Effector memory CD4-positive, alpha-beta T cell (primary cell): ENCODE data around the gene CDYL.

Source experiments
- DNase-seq, 3 donors: peaks; one replicate each; pipeline ENCODE4 v3.0.0-alpha.2; 2020
- H3K27ac ChIP-seq: 2 replicates; pipeline ENCODE4 v1.7.0; 2013; ENCODE audit warnings: mild to moderate bottlenecking, low read length, moderate library complexity; ENCODE audit not compliant: insufficient read depth, poor library complexity, severe bottlenecking
- H3K27me3 ChIP-seq: replicated peaks from 2 replicates; pipeline ENCODE4 v1.7.0; 2013; ENCODE audit warnings: mild to moderate bottlenecking, low read length; ENCODE audit not compliant: insufficient read depth, control insufficient read depth, poor library complexity, severe bottlenecking
- H3K36me3 ChIP-seq: 2 replicates; pipeline ENCODE4 v1.7.0; 2013; ENCODE audit warnings: mild to moderate bottlenecking, low read length, moderate library complexity; ENCODE audit not compliant: control insufficient read depth, insufficient read depth
- H3K4me1 ChIP-seq: 2 replicates; pipeline ENCODE4 v1.7.0; 2013; ENCODE audit warnings: low read length, mild to moderate bottlenecking; ENCODE audit not compliant: control insufficient read depth, insufficient read depth, poor library complexity, severe bottlenecking
- H3K4me3 ChIP-seq: 2 replicates; pipeline ENCODE4 v1.7.0; 2013; ENCODE audit warnings: low read length, low read depth, mild to moderate bottlenecking; ENCODE audit not compliant: insufficient read depth, poor library complexity, severe bottlenecking
- H3K9me3 ChIP-seq: 2 replicates; pipeline ENCODE4 v1.7.0; 2013; ENCODE audit warnings: mild to moderate bottlenecking, low read length, moderate library complexity; ENCODE audit not compliant: control insufficient read depth

Gene CDYL

GRCh38 chr6:4801491-4802110 is 25.4 kb downstream of the CDYL start:
- Histone ChIP-seq H3K27ac (no peak overlapping the region), H3K36me3 (no peaks in the 10 kb centered on the region), H3K9me3 (no peaks in the 10 kb centered on the region), H3K4me1 (peaks cover 9% of the 10 kb centered on the region), H3K4me3 (no peak overlapping the region), H3K27me3 (no peaks in the 10 kb centered on the region)
- no peak for DNase-seq

- no peaks in the 10 kb centered on the region for H3K27me3 ChIP-seq
- no peaks in the 10 kb centered on the region for H3K9me3 ChIP-seq
- H3K4me1 ChIP-seq: peaks cover 9% of the 10 kb centered on the region
- H3K36me3 ChIP-seq: no peaks in the 10 kb centered on the region
- H3K27ac ChIP-seq: no peak overlapping the region
- DNase-seq: no peak
- no peak overlapping the region for H3K4me3 ChIP-seq
Observed at GRCh38 chr6:4802312-4802935, 26.2 kb downstream of the CDYL start.

- Histone ChIP-seq H3K36me3 (no peaks in the 10 kb centered on the region), H3K27ac (no peak overlapping the region), H3K9me3 (no peaks in the 10 kb centered on the region)
Observed at GRCh38 chr6:4803343-4803744, 27.1 kb downstream of the CDYL start.

GRCh38 chr6:4804095-4804494 is 27.9 kb downstream of the CDYL start:
- DNase-seq: no peak
- H3K9me3 ChIP-seq: no peaks in the 10 kb centered on the region
- no peaks in the 10 kb centered on the region for H3K36me3 ChIP-seq
- no peak overlapping the region for H3K27ac ChIP-seq
- H3K4me1 ChIP-seq: peaks cover 9% of the 10 kb centered on the region
- H3K27me3 ChIP-seq: no peaks in the 10 kb centered on the region
- H3K4me3 ChIP-seq: no peak overlapping the region

More at GRCh38 chr6:4803343-4803744, 27.1 kb downstream of the CDYL start:
- no peak for DNase-seq
- Histone ChIP-seq H3K4me1 (peaks cover 9% of the 10 kb centered on the region), H3K27me3 (no peaks in the 10 kb centered on the region), H3K4me3 (no peak overlapping the region)

- H3K27me3 ChIP-seq: no peaks in the 10 kb centered on the region
- peaks cover 9% of the 10 kb centered on the region for H3K4me1 ChIP-seq
- no peaks in the 10 kb centered on the region for H3K9me3 ChIP-seq
- no peak overlapping the region for H3K4me3 ChIP-seq
- DNase-seq: no peak
- no peak overlapping the region for H3K27ac ChIP-seq
- no peaks in the 10 kb centered on the region for H3K36me3 ChIP-seq
Observed at GRCh38 chr6:4805553-4806336, 29.5 kb downstream of the CDYL start.

- Histone ChIP-seq H3K27me3 (no peaks in the 10 kb centered on the region), H3K36me3 (no peaks in the 10 kb centered on the region), H3K9me3 (no peaks in the 10 kb centered on the region), H3K4me1 (peaks cover 7% of the 10 kb centered on the region), H3K4me3 (no peak overlapping the region), H3K27ac (no peak overlapping the region)
- no peak for DNase-seq
Observed at GRCh38 chr6:4806337-4806725, 30.1 kb downstream of the CDYL start.

GRCh38 chr6:4806791-4807190 is 30.6 kb downstream of the CDYL start:
- DNase-seq: no peak
- Histone ChIP-seq H3K27ac (no peak overlapping the region), H3K27me3 (no peaks in the 10 kb centered on the region)

GRCh38 chr6:4808396-4808795 is 32.2 kb downstream of the CDYL start:
- no peak overlapping the region for H3K4me3 ChIP-seq
- DNase-seq: no peak
- H3K9me3 ChIP-seq: no peaks in the 10 kb centered on the region
- H3K27me3 ChIP-seq: no peaks in the 10 kb centered on the region
- H3K36me3 ChIP-seq: no peaks in the 10 kb centered on the region
- peaks cover 3% of the 10 kb centered on the region for H3K4me1 ChIP-seq
- H3K27ac ChIP-seq: no peak overlapping the region

More at GRCh38 chr6:4806791-4807190, 30.6 kb downstream of the CDYL start:
- Histone ChIP-seq H3K4me3 (no peak overlapping the region), H3K36me3 (no peaks in the 10 kb centered on the region), H3K9me3 (no peaks in the 10 kb centered on the region), H3K4me1 (peaks cover 3% of the 10 kb centered on the region)

GRCh38 chr6:4809999-4810918 is 34.1 kb downstream of the CDYL start:
- H3K4me1 ChIP-seq: peaks cover 3% of the 10 kb centered on the region
- H3K27ac ChIP-seq: no peak overlapping the region
- no peaks in the 10 kb centered on the region for H3K9me3 ChIP-seq
- no peak overlapping the region for H3K4me3 ChIP-seq
- no peak for DNase-seq
- H3K36me3 ChIP-seq: no peaks in the 10 kb centered on the region
- no peaks in the 10 kb centered on the region for H3K27me3 ChIP-seq
